ENCODE results near the gene NFX1. TPM values are rescaled to one million over a fixed set of nuclear protein-coding genes. Genes with fewer than 3 reads are reported as not detected.

The NFX1 gene
- total RNA-seq, 4 donors from 2014 or later: 17.7 to 61.6 (median 50.2) TPM

DNA sequence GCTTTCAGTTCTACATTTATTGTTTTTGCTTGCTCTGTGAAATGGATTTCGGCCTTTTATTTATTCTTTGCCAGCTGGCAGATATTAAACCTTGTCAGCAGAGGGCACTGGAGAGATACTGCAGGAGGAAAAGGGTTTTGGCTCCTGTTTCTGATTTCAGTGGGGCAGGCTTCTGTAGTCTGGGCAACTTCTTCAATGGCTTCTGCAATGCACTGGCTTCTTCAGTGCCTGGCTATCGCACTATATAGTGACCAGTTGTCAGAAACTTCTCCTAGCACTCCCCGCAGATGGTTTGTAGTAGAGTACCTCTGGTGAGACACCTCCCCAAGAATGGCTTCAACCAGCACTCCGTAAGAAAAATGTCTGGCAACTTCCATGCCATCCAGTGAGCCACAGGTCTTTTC is 3.2 kb upstream of the NFX1 start:
- H3K27me3 ChIP-seq: no peaks in the 10 kb centered on the region
- H3K9me3 ChIP-seq: no peaks in the 10 kb centered on the region
- 0 to 35% methylated on average over 1 to 4 of the region's 4 CpGs for WGBS, 2 donors (ENCODE audit: low coverage in 1 of 2)
- H3K36me3 ChIP-seq: peaks cover 0 to 10% (median 2%) of the 10 kb centered on the region in 4 donors
- peak; percentile 53 for DNase-seq
- TF ChIP-seq POLR2AphosphoS5 (IDR thresholded peaks at IDR 0.05) (peak in 2 of 3 donors; percentile 30 to 31), POLR2A (IDR thresholded peaks at IDR 0.05) (no peak), EP300 (IDR thresholded peaks at IDR 0.05; ENCODE audit: low read depth) (no peak)
- TF ChIP-seq, protein P1, sequence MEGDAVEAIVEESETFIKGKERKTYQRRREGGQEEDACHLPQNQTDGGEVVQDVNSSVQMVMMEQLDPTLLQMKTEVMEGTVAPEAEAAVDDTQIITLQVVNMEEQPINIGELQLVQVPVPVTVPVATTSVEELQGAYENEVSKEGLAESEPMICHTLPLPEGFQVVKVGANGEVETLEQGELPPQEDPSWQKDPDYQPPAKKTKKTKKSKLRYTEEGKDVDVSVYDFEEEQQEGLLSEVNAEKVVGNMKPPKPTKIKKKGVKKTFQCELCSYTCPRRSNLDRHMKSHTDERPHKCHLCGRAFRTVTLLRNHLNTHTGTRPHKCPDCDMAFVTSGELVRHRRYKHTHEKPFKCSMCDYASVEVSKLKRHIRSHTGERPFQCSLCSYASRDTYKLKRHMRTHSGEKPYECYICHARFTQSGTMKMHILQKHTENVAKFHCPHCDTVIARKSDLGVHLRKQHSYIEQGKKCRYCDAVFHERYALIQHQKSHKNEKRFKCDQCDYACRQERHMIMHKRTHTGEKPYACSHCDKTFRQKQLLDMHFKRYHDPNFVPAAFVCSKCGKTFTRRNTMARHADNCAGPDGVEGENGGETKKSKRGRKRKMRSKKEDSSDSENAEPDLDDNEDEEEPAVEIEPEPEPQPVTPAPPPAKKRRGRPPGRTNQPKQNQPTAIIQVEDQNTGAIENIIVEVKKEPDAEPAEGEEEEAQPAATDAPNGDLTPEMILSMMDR (IDR thresholded peaks at IDR 0.05): peak; percentile 60 to 82 (median 69)
- in situ Hi-C loops (cut with MboI; ENCODE audit: low pct_ligation_motif_present in 1 of 4, low pct_unique_long_range_greater_than_20kb in 1 of 4, low sequenced_read_pairs in 3 of 4): no loop called here
- peaks cover 11 to 34% (median 21%) of the 10 kb centered on the region in 4 donors for H3K4me1 ChIP-seq
- H3K27ac ChIP-seq: peak overlapping the region; percentile 66 to 98 (median 86)
- no peak overlapping the region for H3K4me3 ChIP-seq
- intact Hi-C loops (cut with DNase I; ENCODE audit: low total_unique reads): no loop called here

DNA sequence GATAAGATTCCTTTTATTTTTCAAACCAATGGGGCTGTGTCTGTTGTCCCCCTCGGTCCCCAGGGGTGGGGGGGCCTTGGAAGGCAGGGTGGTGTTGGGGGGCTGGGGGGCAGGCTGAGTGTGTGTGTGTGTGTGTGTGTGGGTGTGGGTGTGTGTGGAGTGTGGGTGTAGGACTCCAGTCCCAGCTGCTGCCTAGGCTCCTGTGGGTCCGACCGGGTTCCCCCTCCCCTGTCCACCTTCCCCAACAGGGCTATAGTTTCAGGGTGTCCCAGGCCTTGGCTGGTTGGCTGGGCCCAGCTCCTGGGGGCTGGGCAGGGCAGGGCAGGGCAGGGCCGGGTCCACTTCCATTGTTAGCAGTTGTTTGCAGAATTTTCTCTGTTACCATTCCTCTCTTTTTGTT is 2.1 kb upstream of the NFX1 start:
- TF ChIP-seq, protein P1 (IDR thresholded peaks at IDR 0.05): no peak
- TF ChIP-seq EP300 (IDR thresholded peaks at IDR 0.05; ENCODE audit: low read depth): no peak
- no peak for TF ChIP-seq POLR2A (IDR thresholded peaks at IDR 0.05)
- TF ChIP-seq POLR2AphosphoS5 (IDR thresholded peaks at IDR 0.05): no peak
- Histone ChIP-seq H3K27me3 (no peaks in the 10 kb centered on the region), H3K4me3 (no peak overlapping the region), H3K9me3 (no peaks in the 10 kb centered on the region), H3K4me1 (peaks cover 16 to 46% (median 31%) of the 10 kb centered on the region in 4 donors), H3K27ac (peak overlapping the region in 2 of 4 donors; percentile 97 to 98), H3K36me3 (no peaks in the 10 kb centered on the region)
- intact Hi-C loops (cut with DNase I; ENCODE audit: low total_unique reads): no loop called here
- DNase-seq: no peak
- 59 to 82% methylated on average over 2 to 4 of the region's 4 CpGs for WGBS, 2 donors (ENCODE audit: low coverage in 1 of 2)
- in situ Hi-C loops (cut with MboI; ENCODE audit: low pct_ligation_motif_present in 1 of 4, low pct_unique_long_range_greater_than_20kb in 1 of 4, low sequenced_read_pairs in 3 of 4): no loop called here

DNA sequence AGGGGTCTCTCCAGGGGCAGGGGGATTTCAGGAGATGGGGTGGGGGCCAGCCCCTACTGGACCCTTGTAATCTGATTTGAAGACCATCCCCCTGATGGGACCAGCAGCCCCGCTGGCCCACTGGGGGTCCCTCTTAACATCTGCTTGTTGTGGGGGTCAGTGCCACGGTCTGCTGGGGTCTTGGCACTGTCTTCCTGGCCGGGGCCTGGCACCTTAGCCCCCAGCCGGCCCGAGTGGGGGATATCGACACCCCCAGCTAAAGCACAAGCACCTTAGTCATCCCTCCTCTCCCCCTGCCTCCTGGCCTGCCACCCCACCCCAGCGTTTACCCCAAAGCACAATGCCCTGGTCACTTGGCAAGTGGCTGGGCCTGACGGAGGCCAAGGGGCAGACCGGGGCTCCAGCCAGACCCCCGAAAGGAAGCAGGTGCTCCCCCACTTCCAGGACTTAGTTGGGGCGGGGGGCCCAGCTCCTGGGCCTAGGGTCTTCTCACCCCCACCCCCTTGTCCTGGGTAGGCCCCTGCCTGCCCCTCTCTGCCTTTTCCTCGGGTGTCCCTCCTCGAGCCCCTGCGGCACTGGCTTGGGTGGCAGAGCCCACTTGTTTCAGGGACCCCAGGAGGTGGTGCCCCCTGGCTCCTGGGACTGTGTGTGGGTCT is 1.4 kb upstream of the NFX1 start:
- Histone ChIP-seq H3K27ac (peak overlapping the region; percentile 95 to 100 (median 98)), H3K9me3 (no peaks in the 10 kb centered on the region), H3K36me3 (no peaks in the 10 kb centered on the region), H3K4me3 (peak overlapping the region in 1 of 4 donors; percentile 69), H3K27me3 (no peaks in the 10 kb centered on the region), H3K4me1 (peaks cover 23 to 53% (median 35%) of the 10 kb centered on the region in 4 donors)
- peak; percentile 17 for DNase-seq
- TF ChIP-seq POLR2A (IDR thresholded peaks at IDR 0.05) (no peak), EP300 (IDR thresholded peaks at IDR 0.05; ENCODE audit: low read depth) (no peak), POLR2AphosphoS5 (IDR thresholded peaks at IDR 0.05) (no peak)
- TF ChIP-seq, protein P1 (IDR thresholded peaks at IDR 0.05): no peak
- 82% methylated on average over 12 of the region's 14 CpGs; no CpG with 5 or more reads in 1 of the 2 donors for WGBS, 2 donors (ENCODE audit: low coverage in 1 of 2)
- in situ Hi-C loops (cut with MboI; ENCODE audit: low pct_ligation_motif_present in 1 of 4, low pct_unique_long_range_greater_than_20kb in 1 of 4, low sequenced_read_pairs in 3 of 4) (no loop called here), intact Hi-C loops (cut with DNase I; ENCODE audit: low total_unique reads) (no loop called here)

DNA sequence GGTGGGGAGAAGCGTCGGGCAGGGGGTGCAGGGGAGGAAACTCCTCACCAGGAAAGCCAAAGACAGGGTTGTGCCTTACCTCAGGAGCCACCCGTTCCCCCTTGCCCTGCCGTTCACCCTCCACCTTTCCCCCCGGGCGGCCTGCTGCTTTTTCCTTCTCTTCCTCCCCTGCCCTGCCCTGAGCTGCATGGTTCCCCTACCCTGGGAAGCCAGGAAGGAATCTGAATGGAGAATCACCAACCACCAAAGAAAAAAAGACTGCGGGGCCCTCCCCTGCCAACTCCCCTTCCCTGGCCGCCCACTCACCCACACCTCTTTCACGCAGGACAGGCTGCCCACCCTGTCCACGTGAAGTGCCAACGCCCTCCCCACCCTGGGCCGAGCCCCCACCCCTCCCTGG is 820 bp upstream of the NFX1 start:
- in situ Hi-C loops (cut with MboI; ENCODE audit: low pct_ligation_motif_present in 1 of 4, low pct_unique_long_range_greater_than_20kb in 1 of 4, low sequenced_read_pairs in 3 of 4): no loop called here

More for the DNA sequence above, 820 bp upstream of the NFX1 start:
- intact Hi-C loops (cut with DNase I; ENCODE audit: low total_unique reads): no loop called here
- 3% methylated on average over 12 of the region's 12 CpGs; no CpG with 5 or more reads in 1 of the 2 donors for WGBS, 2 donors (ENCODE audit: low coverage in 1 of 2)
- Histone ChIP-seq H3K4me1 (peaks cover 23 to 56% (median 38%) of the 10 kb centered on the region in 4 donors), H3K27ac (peak overlapping the region; percentile 95 to 100 (median 98)), H3K36me3 (peaks cover 0 to 3% (median 1%) of the 10 kb centered on the region in 4 donors), H3K9me3 (no peaks in the 10 kb centered on the region), H3K4me3 (peak overlapping the region; percentile 11 to 69 (median 60)), H3K27me3 (no peaks in the 10 kb centered on the region)
- TF ChIP-seq, protein P1 (IDR thresholded peaks at IDR 0.05): no peak
- no peak for TF ChIP-seq POLR2A (IDR thresholded peaks at IDR 0.05)
- no peak for TF ChIP-seq EP300 (IDR thresholded peaks at IDR 0.05; ENCODE audit: low read depth)
- TF ChIP-seq POLR2AphosphoS5 (IDR thresholded peaks at IDR 0.05): no peak
- peak; percentile 23 for DNase-seq

Data from transverse colon (tissue), 4 donors.